ENCODE measurements around the gene CYP24A1. TPM values are rescaled to one million over a fixed set of nuclear protein-coding genes. Genes with fewer than 3 reads are reported as not detected.

The CYP24A1 gene
- total RNA-seq, 6 experiments from 2014 or later: not detected

GRCh38 chr20:54158856-54159418, 14.8 kb downstream of the CYP24A1 start:
- DNase-seq (no peak), ATAC-seq (no peak)
- TF ChIP-seq POLR2A (IDR thresholded peaks at IDR 0.05): no peak
- no peak for TF ChIP-seq CTCF (IDR thresholded peaks at IDR 0.05)
- 84% methylated on average over 8 of the region's 8 CpGs for WGBS (ENCODE audit: insufficient coverage, low coverage, low lambda C conversion rate, missing lambda C conversion rate)
- Histone ChIP-seq H3K27me3 (no peaks in the 10 kb centered on the region), H3K9me3 (no peaks in the 10 kb centered on the region), H3K4me1 (no peaks in the 10 kb centered on the region), H3K36me3 (no peaks in the 10 kb centered on the region), H3K4me3 (no peak overlapping the region), H3K27ac (no peak overlapping the region)
- intact Hi-C loops (cut with DNase I): no loop called here

- intact Hi-C loops (cut with DNase I): no loop called here
- no peak for TF ChIP-seq POLR2A (IDR thresholded peaks at IDR 0.05)
- TF ChIP-seq CTCF (IDR thresholded peaks at IDR 0.05): no peak
- Histone ChIP-seq H3K27ac (no peak overlapping the region), H3K4me1 (peaks cover 0 to 4% (median under 1%) of the 10 kb centered on the region in 4 donors), H3K36me3 (no peaks in the 10 kb centered on the region), H3K4me3 (no peak overlapping the region), H3K9me3 (no peaks in the 10 kb centered on the region), H3K27me3 (no peaks in the 10 kb centered on the region)
- ATAC-seq (no peak), DNase-seq (no peak)
- 84% methylated on average over 3 of the region's 3 CpGs for WGBS (ENCODE audit: insufficient coverage, low coverage, low lambda C conversion rate, missing lambda C conversion rate)
Measured at GRCh38 chr20:54158226-54158625, 15.6 kb downstream of the CYP24A1 start.

GRCh38 chr20:54156981-54157835, 16.6 kb downstream of the CYP24A1 start:
- 74% methylated on average over 18 of the region's 19 CpGs for WGBS (ENCODE audit: insufficient coverage, low coverage, low lambda C conversion rate, missing lambda C conversion rate)
- ATAC-seq (no peak), DNase-seq (no peak)
- TF ChIP-seq POLR2A (IDR thresholded peaks at IDR 0.05) (no peak), CTCF (IDR thresholded peaks at IDR 0.05) (no peak)
- Histone ChIP-seq H3K9me3 (no peaks in the 10 kb centered on the region), H3K4me3 (no peak overlapping the region), H3K27me3 (no peaks in the 10 kb centered on the region), H3K36me3 (no peaks in the 10 kb centered on the region), H3K4me1 (peaks cover 0 to 12% (median 1%) of the 10 kb centered on the region in 4 donors), H3K27ac (no peak overlapping the region)
- intact Hi-C loops (cut with DNase I): no loop called here

GRCh38 chr20:54156522-54156921, 17.3 kb downstream of the CYP24A1 start:
- Histone ChIP-seq H3K4me3 (no peak overlapping the region), H3K9me3 (no peaks in the 10 kb centered on the region), H3K27ac (no peak overlapping the region), H3K4me1 (peaks cover 0 to 12% (median 1%) of the 10 kb centered on the region in 4 donors), H3K36me3 (no peaks in the 10 kb centered on the region), H3K27me3 (no peaks in the 10 kb centered on the region)
- ATAC-seq: no peak
- TF ChIP-seq POLR2A (IDR thresholded peaks at IDR 0.05): no peak
- TF ChIP-seq CTCF (IDR thresholded peaks at IDR 0.05): no peak
- 82% methylated on average over 5 of the region's 5 CpGs for WGBS (ENCODE audit: insufficient coverage, low coverage, low lambda C conversion rate, missing lambda C conversion rate)
- no peak for DNase-seq
- intact Hi-C loops (cut with DNase I): no loop called here
